Measurements from ENCODE around the gene KNTC1.

The KNTC1 gene

DNA sequence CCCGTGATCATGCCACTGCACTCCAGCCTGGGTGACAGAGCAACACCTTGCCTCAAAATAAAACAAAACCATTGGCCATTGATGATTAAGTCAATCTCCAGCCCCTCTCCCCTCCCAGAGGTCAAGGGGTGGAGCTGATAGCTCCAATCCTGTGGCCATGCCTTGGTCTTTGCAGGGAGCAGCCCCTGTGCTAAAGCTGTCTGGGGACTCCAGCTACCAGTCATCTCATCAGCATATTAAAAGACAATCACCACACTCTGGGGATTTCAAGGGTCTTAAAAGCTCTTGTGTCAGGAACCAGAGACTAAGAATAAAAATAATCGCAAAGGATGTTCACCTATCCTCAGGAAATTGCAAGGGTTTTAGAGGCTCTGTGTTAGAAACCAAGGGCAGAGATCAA lies 145.5 kb downstream of the KNTC1 start:
- no peak for DNase-seq (ENCODE audit: low read depth)
- H3K4me3 ChIP-seq (replicated peaks; ENCODE audit: low read depth, low read length), result no peak overlapping the region
- TF ChIP-seq, protein P1, sequence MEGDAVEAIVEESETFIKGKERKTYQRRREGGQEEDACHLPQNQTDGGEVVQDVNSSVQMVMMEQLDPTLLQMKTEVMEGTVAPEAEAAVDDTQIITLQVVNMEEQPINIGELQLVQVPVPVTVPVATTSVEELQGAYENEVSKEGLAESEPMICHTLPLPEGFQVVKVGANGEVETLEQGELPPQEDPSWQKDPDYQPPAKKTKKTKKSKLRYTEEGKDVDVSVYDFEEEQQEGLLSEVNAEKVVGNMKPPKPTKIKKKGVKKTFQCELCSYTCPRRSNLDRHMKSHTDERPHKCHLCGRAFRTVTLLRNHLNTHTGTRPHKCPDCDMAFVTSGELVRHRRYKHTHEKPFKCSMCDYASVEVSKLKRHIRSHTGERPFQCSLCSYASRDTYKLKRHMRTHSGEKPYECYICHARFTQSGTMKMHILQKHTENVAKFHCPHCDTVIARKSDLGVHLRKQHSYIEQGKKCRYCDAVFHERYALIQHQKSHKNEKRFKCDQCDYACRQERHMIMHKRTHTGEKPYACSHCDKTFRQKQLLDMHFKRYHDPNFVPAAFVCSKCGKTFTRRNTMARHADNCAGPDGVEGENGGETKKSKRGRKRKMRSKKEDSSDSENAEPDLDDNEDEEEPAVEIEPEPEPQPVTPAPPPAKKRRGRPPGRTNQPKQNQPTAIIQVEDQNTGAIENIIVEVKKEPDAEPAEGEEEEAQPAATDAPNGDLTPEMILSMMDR (IDR thresholded peaks at IDR 0.05; ENCODE audit: low read length, missing control alignments), result no peak
